PC-9 (cell line): ENCODE results near the gene BNC1.

ENCODE experiments used
- EZH2 ChIP-seq: fragments of 200-600 bp; sonication (generic); IDR thresholded peaks from 2 replicates; pipeline ENCODE4 v1.8.0; 2017; ENCODE audit warnings: antibody characterized with exemption, low read depth
- TF ChIP-seq, protein P1 (sequence below): fragments of 200-600 bp; sonication (generic); conservative IDR thresholded peaks from 2 replicates; pipeline ENCODE4 v1.6.1; 2017; ENCODE audit warnings: mixed run types, antibody characterized with exemption, mild to moderate bottlenecking, moderate library complexity

DNA sequence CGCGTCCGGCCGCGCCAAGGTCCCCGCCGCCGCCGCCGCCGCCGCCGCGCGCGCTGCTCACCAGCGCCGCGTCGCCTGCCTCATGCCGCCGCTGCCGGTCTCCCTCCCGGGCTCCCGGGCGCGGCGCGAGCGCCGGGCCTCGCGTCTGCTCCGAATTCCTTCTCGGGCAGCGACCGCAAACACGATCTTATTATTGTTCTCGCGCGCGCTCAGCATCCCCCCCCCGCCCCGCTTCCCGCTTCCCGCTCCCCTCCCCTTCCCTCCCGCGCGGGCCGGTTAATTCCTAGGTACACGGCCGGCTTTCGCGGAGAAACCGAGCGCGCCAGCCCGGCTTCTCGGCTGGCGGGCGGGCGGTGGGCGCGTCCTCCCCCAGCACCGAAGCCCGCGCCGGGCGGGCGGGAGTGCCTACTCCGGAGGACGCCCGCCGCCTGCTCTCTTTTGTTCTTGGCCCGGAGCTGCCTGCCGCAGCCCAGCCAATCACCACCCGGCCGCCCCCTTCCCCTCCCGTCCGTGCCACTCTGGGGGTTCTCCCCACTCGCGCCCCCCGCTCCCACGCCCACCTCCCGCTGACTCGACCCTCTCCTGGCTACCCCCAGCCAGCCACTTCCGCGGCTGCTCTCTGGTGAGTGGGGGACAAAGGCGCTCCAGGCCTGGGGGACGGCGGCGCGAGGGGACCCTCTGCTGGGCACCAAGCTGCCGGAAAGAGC is 76.7 kb downstream of the BNC1 start, which contains the start of gene HDGFL3:
- TF ChIP-seq, protein P1, sequence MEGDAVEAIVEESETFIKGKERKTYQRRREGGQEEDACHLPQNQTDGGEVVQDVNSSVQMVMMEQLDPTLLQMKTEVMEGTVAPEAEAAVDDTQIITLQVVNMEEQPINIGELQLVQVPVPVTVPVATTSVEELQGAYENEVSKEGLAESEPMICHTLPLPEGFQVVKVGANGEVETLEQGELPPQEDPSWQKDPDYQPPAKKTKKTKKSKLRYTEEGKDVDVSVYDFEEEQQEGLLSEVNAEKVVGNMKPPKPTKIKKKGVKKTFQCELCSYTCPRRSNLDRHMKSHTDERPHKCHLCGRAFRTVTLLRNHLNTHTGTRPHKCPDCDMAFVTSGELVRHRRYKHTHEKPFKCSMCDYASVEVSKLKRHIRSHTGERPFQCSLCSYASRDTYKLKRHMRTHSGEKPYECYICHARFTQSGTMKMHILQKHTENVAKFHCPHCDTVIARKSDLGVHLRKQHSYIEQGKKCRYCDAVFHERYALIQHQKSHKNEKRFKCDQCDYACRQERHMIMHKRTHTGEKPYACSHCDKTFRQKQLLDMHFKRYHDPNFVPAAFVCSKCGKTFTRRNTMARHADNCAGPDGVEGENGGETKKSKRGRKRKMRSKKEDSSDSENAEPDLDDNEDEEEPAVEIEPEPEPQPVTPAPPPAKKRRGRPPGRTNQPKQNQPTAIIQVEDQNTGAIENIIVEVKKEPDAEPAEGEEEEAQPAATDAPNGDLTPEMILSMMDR, result no peak
- no peak for TF ChIP-seq EZH2
